ENCODE data around the gene KMT2B. TPM values are rescaled to one million over a fixed set of nuclear protein-coding genes. Genes with fewer than 3 reads are reported as not detected.

Gene KMT2B
- total and polyA plus RNA-seq, 2 donors from 2014 or later, result 14.8 to 40.8 TPM

DNA sequence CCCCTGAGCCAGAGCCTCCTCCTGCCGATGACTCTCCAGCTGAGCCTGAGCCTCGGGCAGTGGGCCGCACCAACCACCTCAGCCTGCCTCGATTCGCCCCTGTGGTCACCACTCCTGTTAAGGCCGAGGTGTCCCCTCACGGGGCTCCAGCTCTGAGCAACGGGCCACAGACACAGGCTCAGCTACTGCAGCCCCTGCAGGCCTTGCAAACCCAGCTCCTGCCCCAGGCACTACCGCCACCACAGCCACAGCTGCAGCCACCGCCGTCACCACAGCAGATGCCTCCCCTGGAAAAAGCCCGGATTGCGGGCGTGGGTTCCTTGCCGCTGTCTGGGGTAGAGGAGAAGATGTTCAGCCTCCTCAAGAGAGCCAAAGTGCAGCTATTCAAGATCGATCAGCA lies 3.6 kb downstream of the KMT2B start:
- Histone ChIP-seq H3K27me3 (ENCODE audit: control insufficient read depth, insufficient read depth, low read length) (no peaks in the 10 kb centered on the region), H3K9me3 (ENCODE audit: control insufficient read depth in 2 of 3, insufficient read depth in 1 of 3, low read length in 3 of 3) (no peaks in the 10 kb centered on the region), H3K36me3 (ENCODE audit: control insufficient read depth in 2 of 3, insufficient read depth in 3 of 3, low read length in 3 of 3) (peaks cover 4 to 54% (median 35%) of the 10 kb centered on the region in 3 donors), H3K4me1 (ENCODE audit: control insufficient read depth in 2 of 3, insufficient read depth in 2 of 3, low read depth in 1 of 3, low read length in 3 of 3) (peaks cover 0 to 8% (median 0%) of the 10 kb centered on the region in 3 donors), H3K27ac (ENCODE audit: low read depth in 2 of 2, low read length in 2 of 2) (no peak overlapping the region), H3K9ac (ENCODE audit: low read length in 3 of 3) (no peak overlapping the region), H3K4me3 (ENCODE audit: low read length in 3 of 3) (no peak overlapping the region)
- intact Hi-C loops (cut with DNase I), result no loop called here
- DNase-seq (peak in 1 of 5 donors; percentile 76), FAIRE-seq (no peak)
- TF ChIP-seq, protein P1, sequence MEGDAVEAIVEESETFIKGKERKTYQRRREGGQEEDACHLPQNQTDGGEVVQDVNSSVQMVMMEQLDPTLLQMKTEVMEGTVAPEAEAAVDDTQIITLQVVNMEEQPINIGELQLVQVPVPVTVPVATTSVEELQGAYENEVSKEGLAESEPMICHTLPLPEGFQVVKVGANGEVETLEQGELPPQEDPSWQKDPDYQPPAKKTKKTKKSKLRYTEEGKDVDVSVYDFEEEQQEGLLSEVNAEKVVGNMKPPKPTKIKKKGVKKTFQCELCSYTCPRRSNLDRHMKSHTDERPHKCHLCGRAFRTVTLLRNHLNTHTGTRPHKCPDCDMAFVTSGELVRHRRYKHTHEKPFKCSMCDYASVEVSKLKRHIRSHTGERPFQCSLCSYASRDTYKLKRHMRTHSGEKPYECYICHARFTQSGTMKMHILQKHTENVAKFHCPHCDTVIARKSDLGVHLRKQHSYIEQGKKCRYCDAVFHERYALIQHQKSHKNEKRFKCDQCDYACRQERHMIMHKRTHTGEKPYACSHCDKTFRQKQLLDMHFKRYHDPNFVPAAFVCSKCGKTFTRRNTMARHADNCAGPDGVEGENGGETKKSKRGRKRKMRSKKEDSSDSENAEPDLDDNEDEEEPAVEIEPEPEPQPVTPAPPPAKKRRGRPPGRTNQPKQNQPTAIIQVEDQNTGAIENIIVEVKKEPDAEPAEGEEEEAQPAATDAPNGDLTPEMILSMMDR (IDR thresholded peaks at IDR 0.05; ENCODE audit: borderline replicate concordance, extremely low read depth, insufficient read depth), result no peak

DNA sequence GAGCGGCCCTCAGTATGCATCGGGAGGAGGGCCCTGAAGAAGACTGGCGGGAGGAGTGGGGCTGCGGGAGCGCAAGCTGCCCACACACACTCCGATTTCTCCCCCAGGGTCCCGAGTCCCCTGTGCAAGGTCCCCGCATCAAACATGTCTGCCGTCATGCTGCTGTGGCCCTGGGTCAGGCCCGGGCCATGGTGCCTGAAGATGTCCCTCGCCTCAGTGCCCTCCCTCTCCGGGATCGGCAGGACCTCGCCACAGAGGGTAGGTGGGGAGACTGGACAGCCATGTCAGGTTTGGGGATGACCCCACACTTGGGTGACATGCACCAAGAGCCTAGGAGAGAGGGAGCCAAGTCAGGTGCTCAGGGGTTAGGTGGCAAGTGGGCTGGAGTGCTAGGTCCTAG lies 4.7 kb downstream of the KMT2B start:
- peak in 1 of 5 donors; percentile 37 for DNase-seq
- no peak overlapping the region for H3K27ac ChIP-seq (ENCODE audit: low read depth in 2 of 2, low read length in 2 of 2)
- peaks cover 5 to 62% (median 38%) of the 10 kb centered on the region in 3 donors for H3K36me3 ChIP-seq (ENCODE audit: control insufficient read depth in 2 of 3, insufficient read depth in 3 of 3, low read length in 3 of 3)

DNA sequence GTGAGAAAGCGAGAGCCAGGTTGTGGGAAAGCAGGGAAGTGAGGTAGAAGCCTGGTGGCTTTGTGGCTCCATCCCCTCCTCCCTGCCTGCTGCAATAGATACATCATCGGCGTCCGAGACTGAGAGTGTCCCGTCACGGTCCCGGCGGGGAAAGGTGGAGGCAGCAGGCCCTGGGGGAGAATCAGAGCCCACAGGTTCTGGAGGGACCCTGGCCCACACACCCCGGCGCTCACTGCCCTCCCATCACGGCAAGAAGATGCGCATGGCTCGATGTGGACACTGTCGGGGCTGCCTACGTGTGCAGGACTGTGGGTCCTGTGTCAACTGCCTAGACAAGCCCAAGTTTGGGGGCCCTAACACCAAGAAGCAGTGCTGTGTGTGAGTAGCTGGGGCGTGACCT lies 5.1 kb downstream of the KMT2B start:
- DNase-seq, result peak in 1 of 5 donors; percentile 75
- FAIRE-seq, result no peak
- intact Hi-C loops (cut with DNase I), result no loop called here

More for the DNA sequence above, 4.7 kb downstream of the KMT2B start:
- peaks cover 0 to 8% (median 0%) of the 10 kb centered on the region in 3 donors for H3K4me1 ChIP-seq (ENCODE audit: control insufficient read depth in 2 of 3, insufficient read depth in 2 of 3, low read depth in 1 of 3, low read length in 3 of 3)
- intact Hi-C loops (cut with DNase I), result no loop called here
- H3K27me3 ChIP-seq (ENCODE audit: control insufficient read depth, insufficient read depth, low read length), result no peaks in the 10 kb centered on the region
- TF ChIP-seq, protein P1 (IDR thresholded peaks at IDR 0.05; ENCODE audit: borderline replicate concordance, extremely low read depth, insufficient read depth), result no peak
- H3K9ac ChIP-seq (ENCODE audit: low read length in 3 of 3), result no peak overlapping the region
- H3K4me3 ChIP-seq (ENCODE audit: low read length in 3 of 3), result no peak overlapping the region
- no peak for FAIRE-seq
- H3K9me3 ChIP-seq (ENCODE audit: control insufficient read depth in 2 of 3, insufficient read depth in 1 of 3, low read length in 3 of 3), result no peaks in the 10 kb centered on the region

More for the DNA sequence above, 5.1 kb downstream of the KMT2B start:
- H3K27me3 ChIP-seq (ENCODE audit: control insufficient read depth, insufficient read depth, low read length), result no peaks in the 10 kb centered on the region
- TF ChIP-seq, protein P1 (IDR thresholded peaks at IDR 0.05; ENCODE audit: borderline replicate concordance, extremely low read depth, insufficient read depth), result no peak
- no peaks in the 10 kb centered on the region for H3K9me3 ChIP-seq (ENCODE audit: control insufficient read depth in 2 of 3, insufficient read depth in 1 of 3, low read length in 3 of 3)
- H3K9ac ChIP-seq (ENCODE audit: low read length in 3 of 3), result no peak overlapping the region
- H3K4me3 ChIP-seq (ENCODE audit: low read length in 3 of 3), result no peak overlapping the region
- no peak overlapping the region for H3K27ac ChIP-seq (ENCODE audit: low read depth in 2 of 2, low read length in 2 of 2)
- peaks cover 0 to 8% (median 0%) of the 10 kb centered on the region in 3 donors for H3K4me1 ChIP-seq (ENCODE audit: control insufficient read depth in 2 of 3, insufficient read depth in 2 of 3, low read depth in 1 of 3, low read length in 3 of 3)
- peaks cover 5 to 66% (median 40%) of the 10 kb centered on the region in 3 donors for H3K36me3 ChIP-seq (ENCODE audit: control insufficient read depth in 2 of 3, insufficient read depth in 3 of 3, low read length in 3 of 3)
